Measurements from ENCODE around the gene SLC25A3. TPM values are rescaled to one million over a fixed set of nuclear protein-coding genes. Genes with fewer than 3 reads are reported as not detected.

Gene SLC25A3
- total and polyA plus RNA-seq, 9 of the 15 experiments (the other 6 are each of a cell fraction or from before 2014, with no cell fraction given): 264 to 766 (median 495) TPM

DNA sequence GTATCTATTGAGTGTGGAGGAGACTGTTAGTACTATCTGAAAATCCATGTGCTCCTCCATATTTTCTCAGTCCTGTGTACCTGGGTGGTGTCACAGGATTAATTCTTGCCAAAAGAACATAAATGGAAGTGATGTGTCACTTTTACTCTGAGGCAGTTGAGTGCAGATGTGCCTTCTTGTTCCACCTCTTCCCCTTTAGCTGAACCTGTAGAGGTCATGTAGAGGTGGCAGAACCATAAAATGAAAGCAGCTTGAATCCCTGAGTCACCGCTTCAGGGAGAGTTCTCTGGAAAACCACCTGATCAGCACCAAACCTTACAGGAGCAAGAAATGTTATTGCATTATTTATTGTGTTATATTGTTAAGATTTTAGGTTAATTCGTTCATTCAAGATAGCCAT is 14.7 kb upstream of the SLC25A3 start (continued):
- TF ChIP-seq, protein P1, sequence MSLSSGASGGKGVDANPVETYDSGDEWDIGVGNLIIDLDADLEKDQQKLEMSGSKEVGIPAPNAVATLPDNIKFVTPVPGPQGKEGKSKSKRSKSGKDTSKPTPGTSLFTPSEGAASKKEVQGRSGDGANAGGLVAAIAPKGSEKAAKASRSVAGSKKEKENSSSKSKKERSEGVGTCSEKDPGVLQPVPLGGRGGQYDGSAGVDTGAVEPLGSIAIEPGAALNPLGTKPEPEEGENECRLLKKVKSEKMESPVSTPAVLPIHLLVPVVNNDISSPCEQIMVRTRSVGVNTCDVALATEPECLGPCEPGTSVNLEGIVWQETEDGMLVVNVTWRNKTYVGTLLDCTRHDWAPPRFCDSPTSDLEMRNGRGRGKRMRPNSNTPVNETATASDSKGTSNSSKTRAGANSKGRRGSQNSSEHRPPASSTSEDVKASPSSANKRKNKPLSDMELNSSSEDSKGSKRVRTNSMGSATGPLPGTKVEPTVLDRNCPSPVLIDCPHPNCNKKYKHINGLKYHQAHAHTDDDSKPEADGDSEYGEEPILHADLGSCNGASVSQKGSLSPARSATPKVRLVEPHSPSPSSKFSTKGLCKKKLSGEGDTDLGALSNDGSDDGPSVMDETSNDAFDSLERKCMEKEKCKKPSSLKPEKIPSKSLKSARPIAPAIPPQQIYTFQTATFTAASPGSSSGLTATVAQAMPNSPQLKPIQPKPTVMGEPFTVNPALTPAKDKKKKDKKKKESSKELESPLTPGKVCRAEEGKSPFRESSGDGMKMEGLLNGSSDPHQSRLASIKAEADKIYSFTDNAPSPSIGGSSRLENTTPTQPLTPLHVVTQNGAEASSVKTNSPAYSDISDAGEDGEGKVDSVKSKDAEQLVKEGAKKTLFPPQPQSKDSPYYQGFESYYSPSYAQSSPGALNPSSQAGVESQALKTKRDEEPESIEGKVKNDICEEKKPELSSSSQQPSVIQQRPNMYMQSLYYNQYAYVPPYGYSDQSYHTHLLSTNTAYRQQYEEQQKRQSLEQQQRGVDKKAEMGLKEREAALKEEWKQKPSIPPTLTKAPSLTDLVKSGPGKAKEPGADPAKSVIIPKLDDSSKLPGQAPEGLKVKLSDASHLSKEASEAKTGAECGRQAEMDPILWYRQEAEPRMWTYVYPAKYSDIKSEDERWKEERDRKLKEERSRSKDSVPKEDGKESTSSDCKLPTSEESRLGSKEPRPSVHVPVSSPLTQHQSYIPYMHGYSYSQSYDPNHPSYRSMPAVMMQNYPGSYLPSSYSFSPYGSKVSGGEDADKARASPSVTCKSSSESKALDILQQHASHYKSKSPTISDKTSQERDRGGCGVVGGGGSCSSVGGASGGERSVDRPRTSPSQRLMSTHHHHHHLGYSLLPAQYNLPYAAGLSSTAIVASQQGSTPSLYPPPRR (CRISPR knock-in tag; IDR thresholded peaks at IDR 0.05; ENCODE audit: borderline replicate concordance): no peak
- no peak for TF ChIP-seq NR2C2 (CRISPR knock-in tag; IDR thresholded peaks at IDR 0.05)
- TF ChIP-seq NR2C2 (tag; IDR thresholded peaks at IDR 0.05): peak; percentile 79
- peak; percentile 79 for TF ChIP-seq DPF2 (IDR thresholded peaks at IDR 0.05)
- TF ChIP-seq SMARCA4 (IDR thresholded peaks at IDR 0.05): peak; percentile 43; the same call in 1 of the 2 replicates
- TF ChIP-seq SPI1 (IDR thresholded peaks at IDR 0.05; ENCODE audit: borderline replicate concordance, low read depth, low read length): peak; percentile 77
- TF ChIP-seq ZFP30 (CRISPR knock-in tag; IDR thresholded peaks at IDR 0.05; ENCODE audit: borderline replicate concordance): no peak
- TF ChIP-seq, protein P2, sequence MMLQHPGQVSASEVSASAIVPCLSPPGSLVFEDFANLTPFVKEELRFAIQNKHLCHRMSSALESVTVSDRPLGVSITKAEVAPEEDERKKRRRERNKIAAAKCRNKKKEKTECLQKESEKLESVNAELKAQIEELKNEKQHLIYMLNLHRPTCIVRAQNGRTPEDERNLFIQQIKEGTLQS (IDR thresholded peaks at IDR 0.05): 0 out of 2 replicates have a peak, but pooled peaks have one; percentile 23
- TF ChIP-seq, protein P2 (CRISPR knock-in tag; conservative IDR thresholded peaks at IDR 0.05): no peak
- TF ChIP-seq MTF1 (CRISPR knock-in tag; IDR thresholded peaks at IDR 0.05; ENCODE audit: borderline replicate concordance): no peak
- TF ChIP-seq, protein P3, sequence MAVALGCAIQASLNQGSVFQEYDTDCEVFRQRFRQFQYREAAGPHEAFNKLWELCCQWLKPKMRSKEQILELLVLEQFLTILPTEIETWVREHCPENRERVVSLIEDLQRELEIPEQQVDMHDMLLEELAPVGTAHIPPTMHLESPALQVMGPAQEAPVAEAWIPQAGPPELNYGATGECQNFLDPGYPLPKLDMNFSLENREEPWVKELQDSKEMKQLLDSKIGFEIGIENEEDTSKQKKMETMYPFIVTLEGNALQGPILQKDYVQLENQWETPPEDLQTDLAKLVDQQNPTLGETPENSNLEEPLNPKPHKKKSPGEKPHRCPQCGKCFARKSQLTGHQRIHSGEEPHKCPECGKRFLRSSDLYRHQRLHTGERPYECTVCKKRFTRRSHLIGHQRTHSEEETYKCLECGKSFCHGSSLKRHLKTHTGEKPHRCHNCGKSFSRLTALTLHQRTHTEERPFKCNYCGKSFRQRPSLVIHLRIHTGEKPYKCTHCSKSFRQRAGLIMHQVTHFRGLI (CRISPR knock-in tag; IDR thresholded peaks at IDR 0.05): no peak
- no peak for TF ChIP-seq NEUROD1 (IDR thresholded peaks at IDR 0.05; ENCODE audit: borderline replicate concordance, low read depth, low read length, partially characterized antibody)
- peak; percentile 44; the same call in 1 of the 2 replicates for TF ChIP-seq JUND (IDR thresholded peaks at IDR 0.05; ENCODE audit: borderline replicate concordance, low read depth, low read length)
- TF ChIP-seq JUND (tag; IDR thresholded peaks at IDR 0.05; ENCODE audit: borderline replicate concordance, low read depth, low read length): peak; percentile 75; the same call in 2 of the 3 replicates
- TF ChIP-seq, protein P4, sequence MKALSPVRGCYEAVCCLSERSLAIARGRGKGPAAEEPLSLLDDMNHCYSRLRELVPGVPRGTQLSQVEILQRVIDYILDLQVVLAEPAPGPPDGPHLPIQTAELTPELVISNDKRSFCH (CRISPR knock-in tag; IDR thresholded peaks at IDR 0.05): no peak
- TF ChIP-seq, protein P4 (tag; IDR thresholded peaks at IDR 0.05): 0 out of 2 replicates have a peak, but pooled peaks have one; percentile 21
- 0 out of 2 replicates have a peak, but pooled peaks have one; percentile 22 for TF ChIP-seq NCOA6 (IDR thresholded peaks at IDR 0.05)
- TF ChIP-seq BACH1 (tag; IDR thresholded peaks at IDR 0.05): peak; percentile 68; the same call in 1 of the 2 replicates
- no peak for TF ChIP-seq BHLHE40 (IDR thresholded peaks at IDR 0.05; ENCODE audit: low read length)
- TF ChIP-seq ZNF23 (CRISPR knock-in tag; IDR thresholded peaks at IDR 0.05): no peak
- TF ChIP-seq ATF1 (CRISPR knock-in tag; IDR thresholded peaks at IDR 0.05): no peak
- no peak for TF ChIP-seq ATF1 (tag; IDR thresholded peaks at IDR 0.05)

Measured in K562 (cell line).